GM12874 (cell line): ENCODE results near the gene ADSL.

Source experiments
- TF ChIP-seq, protein P1 (sequence below): IDR thresholded peaks from 2 replicates; pipeline ENCODE4 v1.5.1; 2011; ENCODE audit warnings: low read depth, mild to moderate bottlenecking, control low read depth, low read length, moderate library complexity; ENCODE audit not compliant: insufficient read depth

The ADSL gene

DNA sequence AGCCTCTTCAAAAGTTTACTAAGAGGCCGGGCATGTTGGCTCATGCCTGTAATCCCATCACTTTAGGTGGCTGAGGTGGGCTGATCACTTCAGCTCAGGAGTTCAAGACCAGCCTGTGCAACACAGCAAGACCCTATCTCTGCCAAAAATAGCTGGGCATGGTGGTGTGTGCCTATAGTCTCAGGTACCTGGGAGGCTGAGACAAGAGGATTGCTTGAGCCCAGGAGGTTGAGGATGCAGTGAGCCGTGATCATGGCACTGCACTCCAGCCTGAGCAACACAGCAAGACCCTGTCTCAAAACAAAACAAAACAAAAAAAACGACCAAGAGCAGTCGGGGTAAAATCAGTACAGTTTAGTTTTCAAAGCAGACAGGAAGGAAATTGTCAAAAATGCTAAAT lies 4.7 kb upstream of the ADSL start:
- TF ChIP-seq, protein P1, sequence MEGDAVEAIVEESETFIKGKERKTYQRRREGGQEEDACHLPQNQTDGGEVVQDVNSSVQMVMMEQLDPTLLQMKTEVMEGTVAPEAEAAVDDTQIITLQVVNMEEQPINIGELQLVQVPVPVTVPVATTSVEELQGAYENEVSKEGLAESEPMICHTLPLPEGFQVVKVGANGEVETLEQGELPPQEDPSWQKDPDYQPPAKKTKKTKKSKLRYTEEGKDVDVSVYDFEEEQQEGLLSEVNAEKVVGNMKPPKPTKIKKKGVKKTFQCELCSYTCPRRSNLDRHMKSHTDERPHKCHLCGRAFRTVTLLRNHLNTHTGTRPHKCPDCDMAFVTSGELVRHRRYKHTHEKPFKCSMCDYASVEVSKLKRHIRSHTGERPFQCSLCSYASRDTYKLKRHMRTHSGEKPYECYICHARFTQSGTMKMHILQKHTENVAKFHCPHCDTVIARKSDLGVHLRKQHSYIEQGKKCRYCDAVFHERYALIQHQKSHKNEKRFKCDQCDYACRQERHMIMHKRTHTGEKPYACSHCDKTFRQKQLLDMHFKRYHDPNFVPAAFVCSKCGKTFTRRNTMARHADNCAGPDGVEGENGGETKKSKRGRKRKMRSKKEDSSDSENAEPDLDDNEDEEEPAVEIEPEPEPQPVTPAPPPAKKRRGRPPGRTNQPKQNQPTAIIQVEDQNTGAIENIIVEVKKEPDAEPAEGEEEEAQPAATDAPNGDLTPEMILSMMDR: no peak

DNA sequence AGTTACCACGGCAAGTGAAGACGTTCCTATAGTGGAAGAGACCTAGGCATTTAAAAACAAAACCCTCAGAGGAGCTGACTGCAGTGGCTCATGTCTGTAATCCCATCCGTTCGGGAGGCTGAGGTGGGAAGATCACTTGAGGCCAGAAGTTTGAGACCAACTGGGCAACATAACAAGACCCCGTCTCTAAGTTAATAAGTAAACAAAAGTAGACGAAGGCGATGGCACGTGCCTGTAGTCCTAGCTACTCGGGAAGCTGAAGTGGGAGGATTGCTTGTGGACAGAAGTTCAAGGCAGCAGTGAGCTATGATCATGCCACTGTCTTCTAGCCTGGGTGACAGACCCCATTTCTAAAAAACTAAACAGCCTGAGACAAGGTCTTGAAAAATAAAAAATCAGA lies 3.8 kb upstream of the ADSL start:
- TF ChIP-seq, protein P1: no peak

DNA sequence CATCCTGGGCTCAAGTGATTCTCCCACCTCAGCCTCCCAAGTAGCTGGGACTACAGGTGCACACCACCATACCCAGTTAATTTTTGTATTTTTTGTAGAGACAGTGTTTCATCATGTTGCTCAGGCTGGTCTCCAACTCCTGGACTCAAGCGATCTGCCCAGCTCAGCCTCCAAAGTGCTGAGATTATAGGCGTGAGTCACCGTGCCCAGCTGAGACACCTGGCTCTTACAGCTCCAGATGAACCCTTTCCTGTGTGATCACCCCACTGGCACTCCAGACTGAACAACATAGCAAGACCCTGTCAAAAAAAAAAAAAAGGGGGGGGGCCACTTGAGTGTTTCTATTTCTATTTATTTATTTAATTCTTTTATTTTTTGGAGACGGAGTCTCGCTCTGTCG lies 1.0 kb upstream of the ADSL start:
- TF ChIP-seq, protein P1: no peak

- TF ChIP-seq, protein P1: no peak
These were observed 500 bp upstream of the ADSL start for GRCh38 chr22:40345815-40346184.

- TF ChIP-seq, protein P1: no peak
These were observed 1.0 kb downstream of the ADSL start for GRCh38 chr22:40347300-40347699.

GRCh38 chr22:40348025-40348658 lies 1.8 kb downstream of the ADSL start:
- TF ChIP-seq, protein P1: peak; percentile 82

GRCh38 chr22:40352763-40353162 lies 6.5 kb downstream of the ADSL start:
- TF ChIP-seq, protein P1: no peak

GRCh38 chr22:40361100-40361499 lies 14.8 kb downstream of the ADSL start:
- TF ChIP-seq, protein P1: no peak
